Mucosa of gallbladder (tissue), 1 donor: Measurements from ENCODE around the gene RAD51B. TPM values are rescaled to one million over a fixed set of nuclear protein-coding genes. Genes with fewer than 3 reads are reported as not detected.

Experiments used
- DNase-seq: peaks from one replicate; pipeline ENCODE4 v3.0.0-alpha.2; 2020; ENCODE audit warnings: low spot score
- total RNA-seq: library from RNA; stranded (reverse); gene quantifications from one replicate; pipeline ENCODE4 v1.2.1, GENCODE V29; 2021
- donor health status: DM: no; HTN: no; CAD: no.

Gene RAD51B
- total RNA-seq, 1 donor from 2014 or later = 18.5 TPM

DNA sequence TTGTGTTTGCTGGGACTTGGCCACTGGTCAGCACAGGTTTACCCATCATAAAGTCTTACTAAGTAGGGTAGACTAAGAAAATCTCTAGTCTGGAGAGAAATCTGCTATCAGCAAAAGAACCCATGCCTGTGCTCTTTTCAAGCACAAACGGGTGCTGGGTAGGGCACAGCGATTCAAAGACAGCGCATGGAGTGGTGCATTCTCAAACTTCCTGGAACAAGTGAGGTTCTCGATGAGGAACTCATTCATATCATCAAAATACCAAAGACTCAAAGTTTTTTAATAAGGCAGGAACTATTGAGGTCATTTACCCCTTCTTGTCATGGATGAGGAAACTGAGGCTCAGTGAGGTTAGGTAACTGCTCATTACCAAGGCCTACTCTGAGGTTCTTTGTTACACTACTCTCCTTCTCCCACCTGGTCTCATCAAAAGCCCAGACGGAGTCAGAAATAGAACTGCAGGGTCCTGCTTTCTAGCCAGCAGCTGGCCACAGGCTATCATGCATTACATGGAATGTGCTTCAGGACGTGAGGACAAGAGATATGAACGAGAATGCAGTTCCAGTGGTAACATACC is 583.0 kb downstream of the RAD51B start:
- no peak for DNase-seq

- no peak for DNase-seq
Observed at GRCh38 chr14:68403191-68404145, 583.9 kb downstream of the RAD51B start.

DNA sequence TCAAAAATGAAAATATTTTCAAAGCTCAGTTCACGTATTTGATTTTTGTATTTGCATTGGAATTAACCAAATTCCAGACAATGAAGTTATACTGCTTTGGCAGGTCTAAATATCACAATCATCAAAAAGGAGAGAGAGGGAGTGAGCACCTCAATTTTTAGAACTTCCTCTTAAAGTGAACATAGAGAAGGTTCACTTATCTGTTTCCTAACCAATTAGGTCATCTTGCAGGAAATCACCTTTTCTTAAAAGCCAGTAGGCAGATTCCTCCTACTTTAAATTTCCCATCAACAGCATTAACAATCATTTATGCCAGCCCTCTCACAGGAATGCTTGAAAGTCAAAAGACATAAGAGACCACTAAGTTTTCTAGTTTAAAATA is 584.6 kb downstream of the RAD51B start:
- no peak for DNase-seq

GRCh38 chr14:68404652-68405183 is 585.1 kb downstream of the RAD51B start:
- DNase-seq = no peak

DNA sequence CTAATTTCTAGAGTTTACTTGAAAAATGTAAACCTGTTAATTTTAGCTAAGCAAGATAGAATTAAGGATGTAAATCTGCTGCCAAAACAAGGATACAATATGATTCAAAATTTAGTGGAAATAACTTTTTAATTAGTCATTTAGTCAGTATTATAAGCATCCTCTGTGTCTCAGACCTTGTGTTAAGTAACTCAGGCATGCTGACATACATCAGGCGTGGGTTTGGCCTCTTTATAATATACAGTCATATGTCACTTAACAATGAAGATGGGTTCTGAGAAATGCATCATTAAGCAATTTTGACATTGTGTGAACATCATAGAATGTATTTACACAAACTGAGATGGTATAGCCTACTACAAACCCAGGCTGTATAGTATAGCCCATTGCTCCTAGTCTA is 586.4 kb downstream of the RAD51B start:
- no peak for DNase-seq

- DNase-seq = no peak
Observed at GRCh38 chr14:68407285-68407684, 587.7 kb downstream of the RAD51B start.

DNA sequence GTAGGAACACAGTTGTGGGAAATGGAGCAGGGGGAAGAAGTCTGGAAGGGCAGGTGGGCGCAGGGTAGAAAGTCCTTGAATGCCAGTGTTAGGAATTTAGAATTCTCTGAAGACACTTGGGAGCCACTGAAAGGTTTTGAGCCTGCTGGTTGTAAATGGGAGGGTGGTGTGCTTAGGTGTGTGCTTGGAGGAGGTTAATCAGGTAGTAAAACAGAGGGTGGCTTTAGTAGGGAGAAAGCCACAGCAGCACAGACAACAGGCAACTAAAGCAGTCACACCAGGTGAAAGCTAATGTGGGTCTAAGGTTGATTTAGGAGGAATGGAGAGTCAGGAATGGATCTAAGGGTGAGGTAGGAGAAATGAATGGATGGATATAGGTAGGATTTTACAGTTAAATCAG is 588.2 kb downstream of the RAD51B start:
- DNase-seq = no peak

GRCh38 chr14:68408680-68409079 is 589.1 kb downstream of the RAD51B start:
- no peak for DNase-seq

GRCh38 chr14:68409387-68409786 is 589.8 kb downstream of the RAD51B start:
- no peak for DNase-seq

DNA sequence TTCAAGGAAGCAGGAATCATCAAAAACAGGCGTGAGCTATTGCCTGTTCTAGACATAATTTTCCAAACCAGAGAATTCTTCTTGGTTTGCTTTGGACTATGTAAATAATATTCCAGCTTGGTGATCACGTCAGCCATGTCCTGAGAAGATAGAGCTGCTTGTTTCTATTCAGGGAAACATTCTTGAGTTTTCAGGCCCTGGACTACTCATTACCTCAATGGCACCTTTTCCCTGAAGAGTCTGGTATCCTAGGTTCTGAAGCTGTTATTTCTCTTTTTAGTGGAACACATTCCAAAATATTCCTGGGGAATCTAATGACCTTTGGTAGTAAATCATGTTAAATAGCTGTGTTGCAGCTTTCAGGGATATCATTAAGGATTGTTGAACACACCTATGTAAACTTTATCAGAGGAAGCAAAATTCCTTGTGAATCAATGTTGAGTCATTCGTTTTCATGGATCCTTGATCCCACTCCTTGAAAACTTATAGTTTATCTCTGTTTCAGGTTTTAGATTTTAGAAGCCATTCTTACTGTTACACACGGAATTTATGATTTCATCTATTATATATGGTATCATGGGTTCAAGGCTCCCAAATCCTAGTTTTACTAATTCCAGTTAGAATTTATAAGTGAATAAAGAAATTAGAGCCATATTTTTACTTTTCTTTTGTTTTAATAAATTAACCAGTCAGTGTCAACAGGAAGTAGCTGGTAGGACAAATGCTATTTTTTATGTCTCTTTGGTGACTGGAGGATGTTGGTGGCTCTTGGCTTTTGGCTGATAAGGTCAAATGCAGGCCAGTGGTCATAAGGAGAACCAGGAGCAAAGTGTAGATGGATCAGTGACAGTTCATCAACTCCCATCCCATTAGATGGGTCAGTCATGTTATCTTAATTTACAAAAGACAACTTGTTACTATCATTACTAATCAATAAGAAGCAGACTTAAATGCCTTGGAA is 593.2 kb downstream of the RAD51B start:
- DNase-seq = no peak

DNA sequence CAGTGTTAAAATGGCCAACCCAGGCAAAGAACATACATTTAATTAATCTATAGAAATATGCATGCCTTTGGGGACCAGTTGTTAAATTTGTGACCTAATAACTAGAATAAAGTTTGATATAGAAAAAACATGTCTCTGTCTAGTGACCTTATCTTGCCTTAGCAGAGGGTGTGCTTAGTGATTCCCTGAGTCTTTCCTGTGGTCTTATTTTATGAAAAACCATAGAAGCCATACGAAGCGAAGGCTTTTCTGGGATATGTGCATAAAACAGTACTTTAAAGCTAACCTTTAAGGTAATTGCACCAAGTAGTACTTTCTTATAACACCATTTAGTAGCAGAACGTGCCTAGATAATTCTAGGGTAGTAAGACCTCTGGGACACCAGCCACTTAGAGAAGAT is 593.9 kb downstream of the RAD51B start:
- DNase-seq = no peak

GRCh38 chr14:68414121-68414520 is 594.5 kb downstream of the RAD51B start:
- DNase-seq = no peak

- no peak for DNase-seq
Observed at GRCh38 chr14:68416171-68416570, 596.6 kb downstream of the RAD51B start.

- no peak for DNase-seq
Observed at GRCh38 chr14:68417009-68417650, 597.6 kb downstream of the RAD51B start.

- no peak for DNase-seq
Observed at GRCh38 chr14:68418174-68419118, 598.9 kb downstream of the RAD51B start.

DNA sequence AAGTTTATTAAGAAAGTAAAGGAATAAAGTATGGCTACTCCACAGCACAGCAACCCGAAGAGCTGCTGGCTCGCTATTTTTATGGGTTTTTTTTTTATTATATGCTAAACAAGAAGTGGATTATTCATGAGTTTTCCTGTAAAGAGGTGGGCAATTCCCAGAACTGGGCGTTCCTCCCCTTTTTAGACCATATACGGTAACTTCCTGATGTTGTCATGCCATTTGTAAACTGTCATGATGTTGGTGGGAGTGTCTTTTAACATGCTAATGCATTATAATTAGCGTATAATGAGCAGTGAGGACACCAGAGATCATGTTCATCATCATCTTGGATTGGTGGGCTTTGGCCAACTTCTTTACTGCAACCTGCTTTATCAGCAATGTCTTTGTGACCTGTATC is 600.8 kb downstream of the RAD51B start:
- DNase-seq = no peak

DNA sequence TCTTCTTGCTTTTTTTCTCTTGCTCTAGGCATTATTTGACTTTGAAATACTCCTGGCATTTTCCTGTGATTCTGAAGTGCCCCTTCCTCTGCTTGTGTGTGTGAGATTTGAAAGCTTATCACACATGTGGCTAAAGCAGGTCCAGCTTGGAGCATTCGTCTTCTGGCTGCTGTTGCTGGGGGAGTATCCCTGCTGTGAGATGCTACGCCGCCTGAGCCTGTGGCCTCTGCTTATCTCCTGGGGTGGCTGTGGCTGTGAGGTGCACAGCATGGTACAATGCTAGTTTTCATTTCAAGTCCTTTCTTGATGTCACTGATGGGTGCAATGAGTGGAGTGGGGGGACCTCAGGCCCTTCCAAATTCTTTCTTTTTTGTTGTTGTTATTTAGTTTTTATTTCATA is 601.5 kb downstream of the RAD51B start:
- DNase-seq = no peak

DNA sequence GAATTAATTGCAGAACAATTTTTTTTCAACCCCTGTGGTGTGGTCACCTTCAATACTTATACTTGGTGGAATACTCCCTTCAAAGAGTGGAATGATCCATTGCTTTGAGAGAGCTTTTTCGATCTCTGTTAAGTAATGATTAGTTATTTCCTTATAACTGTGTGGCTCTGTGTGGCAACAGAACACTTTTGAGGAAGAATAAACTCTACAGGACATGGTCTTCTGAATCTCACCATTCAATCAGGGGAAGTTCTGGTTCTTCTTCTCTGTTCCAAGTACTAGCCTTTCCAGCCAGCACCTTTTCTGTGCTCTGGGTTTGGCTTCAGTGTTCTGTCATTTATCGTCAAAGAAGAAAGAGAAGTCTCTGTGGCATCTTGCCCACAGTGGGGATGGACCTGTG is 604.1 kb downstream of the RAD51B start:
- no peak for DNase-seq

DNA sequence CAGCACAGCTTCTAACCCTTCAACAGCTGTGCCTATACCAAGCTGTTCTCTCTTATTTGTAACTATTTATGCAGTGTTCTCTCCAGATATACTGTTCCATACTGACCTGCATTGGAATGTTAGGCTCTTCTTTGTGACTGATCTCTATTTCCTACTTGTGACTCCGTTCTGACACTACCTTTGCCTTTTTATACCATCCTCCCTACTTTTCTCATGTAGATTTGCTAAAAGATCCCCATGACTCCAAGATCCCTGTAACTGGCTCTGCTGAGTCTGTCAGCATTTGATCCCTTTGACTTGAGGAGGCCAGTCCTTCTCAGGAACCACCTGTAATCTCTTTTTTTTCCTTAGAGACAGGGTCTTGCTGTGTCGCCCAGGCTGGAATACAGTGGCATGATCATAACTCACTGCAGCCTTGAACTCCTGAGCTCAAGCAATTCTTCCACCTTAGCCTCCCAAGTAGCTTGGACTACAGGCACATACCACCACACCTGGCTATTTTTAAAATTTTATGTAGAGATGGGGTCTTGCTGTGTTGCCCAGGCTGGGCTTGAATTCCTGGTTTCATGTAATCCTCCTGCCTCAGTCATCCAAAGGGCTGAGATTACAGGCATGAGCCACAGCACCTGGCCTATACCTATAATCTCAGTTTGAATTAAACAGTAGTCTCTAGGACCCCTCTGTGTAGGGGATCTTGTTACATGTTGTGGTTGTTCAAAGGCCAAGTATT is 605.0 kb downstream of the RAD51B start:
- DNase-seq = no peak
